Activated CD8-positive, alpha-beta memory T cell treated with anti-CD3 and anti-CD28 coated beads for 1 hour (primary cell): ENCODE measurements around the gene AP3B2.

Experiments
- DNase-seq, 2 donors: peaks; one replicate each; pipeline ENCODE4 v3.0.0-alpha.2; 2020; ENCODE audit warnings: low read depth in 1 of 2; ENCODE audit errors: extremely low read depth in 1 of 2

Gene AP3B2

DNA sequence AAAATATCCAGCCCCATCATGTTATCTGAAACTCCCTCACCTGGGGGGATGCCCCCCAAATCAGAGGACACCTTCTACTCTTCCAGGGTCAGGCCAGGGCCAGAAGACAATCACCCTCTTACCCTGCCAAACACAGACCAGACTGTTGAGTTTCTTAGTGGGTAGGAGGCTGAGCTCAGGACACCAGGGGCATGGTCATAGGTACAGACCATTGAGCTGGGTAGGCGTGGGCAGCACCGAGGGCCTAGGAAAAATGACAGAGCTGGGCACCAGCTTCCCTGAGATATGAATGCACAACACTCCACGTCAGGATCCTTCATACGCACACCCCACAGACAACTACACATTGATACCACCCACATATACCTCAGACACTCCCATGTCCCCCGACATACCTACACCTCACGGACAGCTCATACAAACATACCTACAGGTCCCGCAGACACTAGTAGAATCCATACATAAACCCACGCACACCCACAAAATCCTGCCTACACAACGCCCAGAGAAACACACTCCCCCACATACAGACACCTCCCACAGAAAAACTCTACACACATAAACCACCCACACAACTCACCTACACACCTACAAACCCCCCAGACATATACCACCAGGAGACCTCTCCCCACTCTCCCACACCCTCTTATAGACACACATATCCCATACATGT is 11.8 kb downstream of the AP3B2 start:
- DNase-seq: no peak

DNA sequence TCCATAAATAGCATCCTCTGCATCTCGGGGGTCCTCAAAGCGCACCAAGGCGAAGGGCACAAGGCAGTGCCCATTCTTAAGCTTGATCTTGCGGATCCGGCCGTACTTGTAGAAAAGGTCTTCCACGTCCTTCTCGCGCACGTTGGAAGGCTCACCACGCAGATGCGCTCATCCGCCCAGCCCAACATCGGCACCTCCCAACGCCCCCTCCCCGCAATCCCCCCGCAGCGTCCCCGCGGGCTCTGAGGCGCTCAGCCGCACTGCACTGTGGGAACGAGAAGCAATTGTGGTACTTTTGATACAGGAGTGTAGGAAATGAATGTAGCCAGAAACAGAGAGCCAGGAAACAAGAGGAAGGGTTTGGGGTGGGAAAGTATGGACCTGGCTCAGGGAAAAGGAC is 17.5 kb downstream of the AP3B2 start:
- DNase-seq: no peak

DNA sequence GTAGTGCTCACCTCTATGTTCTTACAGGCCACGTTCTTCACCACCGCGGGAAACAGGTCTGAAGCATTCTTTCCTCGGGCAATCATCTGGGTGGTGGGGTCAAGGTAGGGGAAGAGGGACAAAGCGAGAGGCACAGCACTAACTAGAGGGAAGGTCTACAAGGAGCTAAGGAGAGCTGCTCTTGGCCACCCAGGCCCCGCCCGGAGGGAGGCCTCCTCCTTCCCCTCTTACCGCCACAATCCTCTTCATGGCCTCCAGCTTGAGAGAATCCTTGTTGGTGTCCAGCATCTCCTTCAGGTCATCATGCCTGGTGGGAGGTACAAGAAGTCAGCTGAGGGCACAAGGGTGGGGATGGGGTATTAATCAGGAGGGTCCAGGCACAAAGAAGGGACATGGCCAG is 20.5 kb downstream of the AP3B2 start:
- DNase-seq: no peak

DNA sequence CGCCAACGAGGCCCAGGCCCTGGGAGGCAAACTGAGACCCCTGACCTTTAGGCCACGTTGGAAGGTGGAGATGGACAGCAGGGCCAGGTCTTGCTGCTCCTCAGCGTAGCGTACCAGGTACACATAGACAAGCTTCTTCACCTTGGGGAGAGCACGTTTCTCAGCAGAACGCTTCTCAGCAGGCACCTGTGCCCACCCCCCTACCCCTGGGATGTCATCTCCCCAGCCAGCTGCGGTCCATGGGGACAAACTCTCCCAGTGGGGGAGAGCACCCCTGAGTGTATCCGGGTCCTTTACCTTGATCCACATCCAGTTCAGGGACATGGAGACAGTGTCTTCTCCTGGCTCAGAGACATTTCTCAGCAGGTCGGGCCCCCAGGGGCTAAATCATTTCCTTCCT is 21.0 kb downstream of the AP3B2 start:
- DNase-seq: no peak

DNA sequence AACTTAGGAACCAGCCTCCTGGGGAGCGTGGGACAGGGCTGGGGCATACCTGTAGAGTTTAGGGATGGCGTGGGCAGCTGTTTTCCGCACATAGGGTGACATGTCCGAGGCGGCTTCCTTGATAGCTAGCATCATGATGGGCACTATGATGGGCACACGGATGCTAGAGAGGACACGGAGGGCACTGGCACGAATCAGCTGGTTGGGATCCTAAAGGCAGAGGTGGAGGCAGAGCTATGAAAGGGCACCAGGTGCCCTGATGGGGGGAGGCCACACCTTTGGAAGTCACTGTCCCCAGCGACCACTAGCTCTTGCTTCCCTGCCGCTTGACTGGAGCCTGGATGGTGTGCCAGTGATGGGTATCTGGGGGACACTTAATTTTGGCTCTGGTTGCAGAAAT is 28.3 kb downstream of the AP3B2 start:
- no peak for DNase-seq

DNA sequence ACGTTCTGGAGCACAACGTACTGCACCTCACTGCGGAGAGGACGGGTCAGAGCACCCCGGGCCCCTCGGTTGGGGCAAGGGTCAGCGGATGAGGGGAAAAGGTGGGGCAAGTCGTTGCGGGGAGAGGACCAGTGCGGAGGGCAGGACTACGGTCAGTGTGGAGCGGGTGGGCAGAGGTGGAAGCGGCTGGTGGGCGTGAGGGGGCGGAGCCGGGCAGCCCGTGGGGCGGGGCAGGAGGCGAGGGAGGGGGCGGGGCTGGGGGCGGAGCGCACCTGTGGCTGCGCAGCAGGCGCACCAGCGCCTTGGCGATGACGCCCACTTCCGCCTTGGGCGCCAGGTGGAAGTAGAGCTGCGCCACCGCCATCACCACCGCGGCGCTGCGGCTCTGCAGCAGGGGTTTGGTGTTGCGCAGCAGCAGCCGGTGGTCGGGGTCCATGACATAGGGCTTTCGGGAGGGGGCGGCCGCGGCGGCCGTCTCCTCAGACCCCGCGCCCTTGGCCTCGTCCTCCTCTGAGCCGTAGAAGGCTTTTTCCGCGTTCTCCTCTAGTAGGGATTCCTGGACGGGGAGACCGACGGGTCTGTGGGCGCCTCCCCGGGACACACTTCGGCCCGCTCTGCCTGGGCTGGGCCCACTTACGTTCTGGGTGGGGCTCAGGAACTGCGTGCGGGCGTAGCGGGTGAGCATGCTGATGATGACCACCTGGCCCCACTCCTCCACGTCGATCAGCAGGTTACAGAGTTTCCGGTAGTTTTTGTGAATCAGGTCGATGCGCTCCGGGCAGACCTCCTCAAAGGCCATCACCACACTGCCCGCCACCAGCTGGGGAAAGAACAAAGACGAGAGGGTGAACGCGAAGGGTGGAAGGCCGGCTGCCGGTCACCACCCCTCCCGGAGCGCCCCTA is 29.2 kb downstream of the AP3B2 start:
- peak; percentile 54 to 74 for DNase-seq

DNA sequence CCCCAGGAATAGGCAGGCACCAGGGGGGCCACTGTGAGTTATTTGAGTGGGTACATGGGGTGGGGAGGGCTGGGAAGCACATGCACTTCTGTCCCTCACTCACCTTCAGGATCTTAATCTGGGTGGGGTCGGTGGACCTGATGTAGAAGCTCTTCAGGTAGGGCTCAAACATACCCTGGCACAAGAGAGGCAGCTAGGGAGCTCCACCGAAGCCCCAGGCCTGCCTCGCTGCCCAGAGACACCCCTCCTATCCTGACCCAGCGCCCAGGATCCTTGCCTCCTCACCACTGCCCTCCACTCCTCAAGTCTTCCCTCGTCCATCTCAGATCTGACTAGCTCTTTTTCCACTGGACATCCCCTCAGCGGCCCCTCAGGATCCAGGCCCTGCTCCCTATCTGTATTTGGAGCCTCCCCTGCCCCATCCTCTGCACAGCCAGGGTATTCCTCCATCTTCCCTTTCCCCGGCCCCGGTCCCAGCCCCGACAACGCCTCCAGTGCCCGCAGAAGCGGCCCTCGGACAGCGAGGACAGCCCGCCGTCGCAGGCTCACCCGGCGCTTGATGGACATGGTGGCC is 30.0 kb downstream of the AP3B2 start:
- no peak for DNase-seq

DNA sequence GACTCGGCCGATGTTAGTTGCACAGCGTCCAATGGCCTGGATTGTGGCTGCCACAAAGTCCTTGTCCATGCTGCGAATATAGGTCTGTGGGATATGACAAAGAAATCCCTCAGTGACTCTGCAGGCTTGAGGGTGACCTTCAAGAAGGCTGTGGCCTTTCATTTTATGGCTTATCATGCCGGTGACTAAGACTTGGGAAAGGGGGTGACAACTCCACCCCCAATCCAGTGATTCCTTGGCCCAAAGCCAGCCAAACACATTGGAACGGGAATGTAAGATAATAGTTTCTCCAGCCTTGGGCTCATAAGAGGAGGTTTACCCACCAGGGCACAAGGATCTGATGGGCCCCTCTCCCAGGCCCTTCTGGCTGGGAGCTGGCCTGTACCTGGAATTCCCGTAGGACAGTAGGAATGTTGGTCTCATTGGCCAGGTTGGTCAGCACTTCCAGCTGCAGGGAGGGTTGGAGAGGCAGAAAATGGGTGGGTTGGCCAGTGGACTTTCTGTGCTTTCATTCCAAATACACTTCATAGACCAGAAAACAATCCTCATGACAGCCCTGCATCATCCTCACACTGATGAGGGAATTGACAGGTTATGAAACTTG is 31.9 kb downstream of the AP3B2 start:
- no peak for DNase-seq

DNA sequence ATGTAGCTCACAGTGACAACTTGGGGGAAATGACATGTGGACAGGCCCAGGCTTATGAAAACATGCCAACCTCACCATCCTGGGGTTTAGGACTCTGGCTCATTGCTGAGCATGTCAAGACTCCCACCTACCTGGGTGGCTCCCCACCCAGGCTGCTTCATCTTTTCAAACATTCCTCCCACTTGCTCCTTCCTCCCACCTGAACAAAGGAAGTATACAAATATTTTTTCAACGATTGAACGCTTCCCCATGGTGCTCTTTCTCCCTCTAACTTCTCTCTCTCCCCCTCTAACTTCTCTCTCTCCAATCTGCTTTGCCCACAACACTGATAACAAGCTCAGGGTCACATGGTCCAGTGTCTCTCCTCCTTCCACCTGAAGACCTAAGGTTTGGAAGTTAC is 34.8 kb downstream of the AP3B2 start:
- DNase-seq: no peak

DNA sequence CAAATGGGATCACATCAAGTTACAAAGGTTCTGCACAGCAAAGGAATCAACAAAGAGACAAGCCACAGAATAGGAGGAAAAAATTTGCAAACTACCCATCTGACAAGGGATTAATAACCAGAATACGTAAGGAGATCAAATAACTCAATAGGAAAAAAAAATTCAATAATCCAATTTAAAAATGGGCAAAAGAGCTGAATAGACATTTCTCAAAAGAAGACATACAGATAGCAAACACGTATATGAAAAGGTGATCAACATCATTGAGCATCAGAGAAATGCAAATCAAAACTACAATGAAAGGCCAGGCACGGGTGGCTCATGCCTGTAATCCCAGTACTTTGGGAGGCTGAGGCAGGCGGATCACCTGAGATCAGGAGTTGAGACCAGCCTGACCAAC is 39.0 kb downstream of the AP3B2 start:
- no peak for DNase-seq

DNA sequence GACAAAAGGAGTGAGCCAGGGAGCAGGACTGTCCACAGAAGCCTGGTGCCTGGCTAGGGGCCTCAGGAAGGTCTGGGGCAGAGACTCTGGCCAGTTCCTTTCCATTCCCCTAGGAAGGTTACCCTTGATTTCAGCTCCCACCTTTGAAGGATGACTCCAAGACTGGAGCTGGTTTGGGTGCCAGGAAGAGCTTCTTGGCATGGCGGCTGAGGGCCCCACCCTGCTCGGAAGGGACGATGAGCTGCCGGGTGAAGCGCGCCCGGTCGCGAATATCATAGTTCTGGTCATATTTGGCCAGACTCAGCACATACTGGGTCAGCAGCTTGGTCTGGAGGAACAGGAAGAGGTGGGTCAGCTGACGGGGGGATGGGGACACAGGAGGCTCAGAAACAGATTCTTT is 43.1 kb downstream of the AP3B2 start:
- no peak for DNase-seq

DNA sequence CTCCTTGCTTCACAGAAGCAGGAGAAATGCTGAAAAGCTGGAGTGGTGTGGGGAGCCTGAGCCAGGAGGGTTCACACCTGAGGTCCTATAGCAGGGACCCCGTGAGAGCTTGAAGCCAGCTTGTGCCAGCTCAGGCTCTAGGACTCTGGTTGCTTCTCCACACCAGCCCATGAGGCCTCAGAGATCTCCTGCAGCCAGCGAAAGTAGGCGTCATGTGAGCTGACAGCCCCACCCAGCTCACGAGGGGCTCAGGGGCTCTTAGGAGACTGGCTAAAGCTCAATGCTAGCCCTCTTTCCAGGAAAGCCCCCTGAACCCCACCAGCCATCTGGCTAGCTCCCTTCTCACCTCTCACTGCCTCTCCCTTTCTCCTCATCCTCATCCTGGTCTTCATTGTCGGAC is 45.7 kb downstream of the AP3B2 start:
- DNase-seq: no peak

DNA sequence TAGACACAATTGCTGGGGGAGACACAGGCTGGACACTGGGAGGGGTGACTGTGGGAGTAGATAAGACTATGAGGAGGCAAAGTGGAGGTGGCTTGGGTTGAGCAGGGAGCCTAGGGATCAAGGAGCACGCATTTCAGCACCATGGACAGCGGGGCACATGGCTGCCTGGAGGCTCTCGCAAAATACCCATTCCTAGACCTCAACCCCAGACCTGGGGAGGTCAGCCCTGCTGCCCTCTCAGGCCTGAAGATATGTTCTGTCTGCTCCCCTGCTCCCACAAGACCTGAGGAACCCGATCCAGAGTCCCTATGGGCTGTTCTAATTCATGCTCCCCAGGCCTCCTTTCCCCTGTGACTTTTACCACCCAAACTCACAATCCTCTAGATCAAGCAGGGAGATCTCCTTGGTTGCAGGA is 46.5 kb downstream of the AP3B2 start:
- DNase-seq: no peak

DNA sequence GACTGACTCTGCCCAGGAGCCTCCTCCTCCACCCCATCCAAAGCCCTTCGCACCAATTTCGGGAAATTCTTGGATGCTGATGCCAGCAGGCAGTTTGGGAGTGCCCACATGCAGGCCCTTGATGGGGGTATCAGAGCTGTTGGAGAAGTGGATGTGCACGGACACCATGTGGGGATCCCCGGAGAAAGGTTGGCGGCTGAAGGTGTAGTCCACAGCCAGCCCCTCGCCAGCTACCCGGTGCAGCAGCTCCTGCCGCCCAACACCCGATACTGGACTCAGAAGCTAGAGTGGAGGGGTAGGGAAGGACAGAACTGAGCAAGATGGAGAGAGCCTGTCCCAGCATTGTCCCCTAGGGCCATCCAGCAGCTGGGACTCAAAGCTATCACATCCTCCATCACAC is 47.0 kb downstream of the AP3B2 start:
- DNase-seq: no peak

DNA sequence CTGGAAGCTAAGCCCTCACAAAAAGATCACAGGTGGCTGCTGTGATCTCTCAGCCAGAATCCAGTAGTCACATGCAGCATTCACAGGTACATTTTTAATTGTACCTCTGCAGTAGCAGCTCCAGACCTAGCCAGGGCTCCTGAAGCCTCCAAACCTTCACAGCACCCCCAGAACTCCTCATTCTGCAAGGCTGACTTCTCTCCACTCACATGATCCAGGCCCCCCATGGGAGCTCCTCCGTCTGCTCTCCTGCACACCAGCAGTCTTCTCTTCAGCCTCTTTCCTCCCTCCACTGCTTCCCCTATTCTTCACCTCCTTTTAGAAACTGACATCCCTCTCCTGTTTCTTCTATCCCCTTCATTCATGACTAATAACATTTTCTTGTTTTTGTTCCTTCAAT is 49.3 kb downstream of the AP3B2 start:
- DNase-seq: no peak

DNA sequence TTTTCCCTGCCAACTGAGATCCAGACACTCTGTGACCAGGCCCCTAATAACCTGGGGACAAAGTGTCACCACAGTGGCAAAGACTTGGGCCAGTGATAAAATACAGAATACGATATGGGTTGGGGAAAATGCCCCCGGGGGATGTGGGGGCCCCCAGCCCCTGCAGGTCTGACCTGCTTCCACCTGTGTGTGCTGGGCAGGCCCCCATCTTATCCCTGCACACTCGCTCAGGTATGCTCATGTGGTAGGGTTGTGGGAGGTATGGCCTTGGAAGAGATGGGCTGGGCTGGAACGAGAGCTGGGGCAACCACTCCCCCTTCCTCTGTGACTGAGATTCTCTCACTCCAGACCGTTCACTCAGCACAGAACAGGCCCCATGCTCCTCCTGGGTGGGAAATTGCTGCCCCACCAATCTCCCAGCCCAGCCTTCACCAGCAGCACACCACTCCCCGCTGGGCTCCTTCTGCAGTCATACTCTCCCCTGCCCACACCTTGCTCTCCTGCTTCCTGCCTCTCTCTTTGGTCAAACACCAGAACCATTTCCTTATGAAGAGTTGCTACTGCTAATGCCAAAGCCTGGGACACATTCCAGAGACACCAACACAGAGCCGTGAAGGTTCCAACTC is 52.9 kb downstream of the AP3B2 start:
- DNase-seq: no peak

DNA sequence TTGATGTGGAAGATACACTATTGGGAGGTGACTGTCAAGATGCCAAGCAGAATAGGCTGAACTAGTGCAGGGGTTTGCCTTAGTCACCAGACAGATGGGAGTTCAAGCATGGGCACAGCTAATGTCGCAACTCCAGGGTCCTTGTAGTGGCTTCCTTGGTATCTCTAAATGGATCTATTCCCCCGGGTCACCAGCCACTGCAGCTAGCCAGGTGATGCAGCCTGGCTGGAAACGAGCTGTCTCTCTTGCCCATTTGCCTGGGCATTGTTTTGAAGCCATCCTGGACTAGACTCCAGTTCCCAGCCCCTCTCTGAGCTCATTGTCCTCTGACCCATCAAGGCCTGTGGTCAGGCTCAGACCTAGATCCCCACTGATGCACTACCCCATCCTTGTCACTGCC is 54.1 kb downstream of the AP3B2 start:
- DNase-seq: no peak

DNA sequence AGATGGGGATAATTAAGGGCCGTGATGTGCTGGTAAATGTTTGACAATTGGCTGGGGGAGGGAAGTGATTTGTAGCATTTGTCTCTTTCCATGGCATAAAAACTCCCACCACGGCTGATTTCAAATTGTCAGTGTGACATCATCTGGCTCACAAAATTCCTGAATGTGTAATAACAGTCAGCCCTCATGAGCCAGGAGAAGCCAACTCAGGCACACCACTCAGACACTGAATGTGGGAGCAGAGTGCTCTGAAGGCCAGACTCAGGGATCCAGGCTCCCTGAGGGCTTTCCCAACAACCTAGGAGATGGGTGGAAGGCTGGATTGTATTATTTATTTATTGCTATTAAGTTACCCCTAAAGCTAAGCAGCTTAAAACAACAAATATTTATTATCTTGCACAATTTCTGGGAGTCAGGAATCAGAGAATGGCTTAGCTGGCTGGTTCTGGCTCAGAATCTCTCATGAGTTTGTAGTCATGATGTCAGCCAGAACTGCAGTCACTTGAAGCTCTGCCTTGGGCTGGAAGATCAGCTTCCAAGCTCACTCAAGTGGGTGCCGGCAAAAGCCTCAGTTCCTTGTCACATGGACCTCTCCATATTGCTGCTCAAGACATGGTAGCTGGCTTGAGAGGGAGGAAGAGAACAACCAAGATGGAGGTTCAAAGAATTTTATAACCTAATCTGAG is 56.0 kb downstream of the AP3B2 start:
- DNase-seq: no peak

DNA sequence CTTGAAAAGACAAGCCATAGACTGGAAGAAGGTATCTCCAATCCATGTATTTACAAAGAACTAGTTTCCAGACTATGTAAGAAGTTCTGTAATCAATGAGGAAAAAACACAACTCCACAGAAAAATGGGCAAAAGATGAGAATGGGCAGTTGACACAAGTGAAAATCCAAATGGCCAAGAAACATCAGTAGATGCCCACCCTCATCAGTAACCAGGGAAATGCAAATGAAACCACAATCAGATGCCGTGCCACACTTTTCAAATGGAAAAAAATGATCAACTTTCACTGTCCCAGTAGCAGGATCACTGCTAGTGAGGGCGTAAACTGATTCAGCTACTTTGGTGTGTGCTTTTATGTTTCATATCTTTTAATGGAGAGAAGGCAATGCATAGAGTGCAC is 58.0 kb downstream of the AP3B2 start:
- no peak for DNase-seq

DNA sequence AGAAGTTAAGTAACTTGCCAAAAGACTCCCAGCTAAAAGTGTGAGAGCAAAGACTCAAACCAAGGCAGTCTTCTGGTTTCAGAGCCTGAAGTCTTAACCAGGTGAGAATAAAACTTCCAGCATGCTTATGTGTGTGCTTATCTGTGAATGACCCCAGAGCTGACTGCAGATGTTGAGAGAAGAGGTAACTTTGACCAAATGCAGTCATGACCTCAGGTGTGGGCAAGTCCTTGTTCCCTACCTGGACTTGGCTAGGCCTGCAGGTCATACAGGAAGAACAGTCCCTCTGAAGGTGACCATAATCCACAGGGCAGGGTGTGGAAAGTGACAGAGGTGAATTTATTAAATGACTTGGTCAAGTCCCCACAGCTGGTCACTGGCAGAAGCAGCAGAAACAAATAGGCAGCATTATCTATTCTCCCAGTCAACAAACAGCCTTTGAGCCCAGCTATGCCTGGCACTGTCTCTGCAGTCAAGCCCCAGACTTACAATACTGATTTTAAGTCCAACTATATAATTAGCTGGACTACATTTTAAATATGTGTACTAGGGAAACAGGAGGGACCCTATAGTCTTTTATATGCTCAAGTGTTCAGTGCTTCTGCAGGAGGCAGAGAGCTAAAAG is 59.5 kb downstream of the AP3B2 start:
- DNase-seq: no peak
